Neural cell (in vitro differentiated cells): ENCODE data around the gene POLR1E.

Source experiments
- MXI1 ChIP-seq: fragments of 450-650 bp; conservative IDR thresholded peaks from 2 replicates; pipeline ENCODE4 v1.6.1; 2014; ENCODE audit warnings: antibody characterized with exemption, mild to moderate bottlenecking; ENCODE audit not compliant: poor library complexity, severe bottlenecking
- POLR2AphosphoS5 ChIP-seq: IDR thresholded peaks from 2 replicates; pipeline ENCODE4 v1.6.1; 2012
- TF ChIP-seq, protein P1 (sequence below): fragments of 450-650 bp; IDR thresholded peaks from 2 replicates; pipeline ENCODE4 v1.5.1; 2014; ENCODE audit warnings: antibody characterized with exemption, mild to moderate bottlenecking, moderate library complexity; ENCODE audit not compliant: poor library complexity, severe bottlenecking
- TF ChIP-seq, protein P2 (sequence below): IDR thresholded peaks from 2 replicates; pipeline ENCODE4 v1.6.1; 2012; ENCODE audit warnings: borderline replicate concordance

DNA sequence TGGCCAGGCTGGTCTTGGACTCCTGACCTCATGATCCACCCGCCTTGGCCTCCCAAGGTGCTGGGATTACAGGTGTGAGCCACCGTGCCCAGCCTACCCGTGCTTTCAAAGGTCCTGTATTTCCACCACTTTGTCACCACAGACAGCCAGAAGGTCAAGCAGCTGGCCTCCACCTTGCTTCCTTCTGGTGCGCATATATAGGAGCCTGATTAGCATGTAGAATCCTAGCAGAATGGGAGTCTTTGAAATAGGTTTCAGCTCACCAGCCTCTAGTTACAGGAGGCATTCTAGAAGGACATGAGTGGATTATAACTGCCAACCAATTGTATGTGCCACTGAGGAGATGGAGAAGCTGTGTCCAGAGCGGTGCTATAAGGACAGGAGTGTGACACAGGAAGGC, 18.9 kb downstream of the POLR1E start:
- TF ChIP-seq, protein P1, sequence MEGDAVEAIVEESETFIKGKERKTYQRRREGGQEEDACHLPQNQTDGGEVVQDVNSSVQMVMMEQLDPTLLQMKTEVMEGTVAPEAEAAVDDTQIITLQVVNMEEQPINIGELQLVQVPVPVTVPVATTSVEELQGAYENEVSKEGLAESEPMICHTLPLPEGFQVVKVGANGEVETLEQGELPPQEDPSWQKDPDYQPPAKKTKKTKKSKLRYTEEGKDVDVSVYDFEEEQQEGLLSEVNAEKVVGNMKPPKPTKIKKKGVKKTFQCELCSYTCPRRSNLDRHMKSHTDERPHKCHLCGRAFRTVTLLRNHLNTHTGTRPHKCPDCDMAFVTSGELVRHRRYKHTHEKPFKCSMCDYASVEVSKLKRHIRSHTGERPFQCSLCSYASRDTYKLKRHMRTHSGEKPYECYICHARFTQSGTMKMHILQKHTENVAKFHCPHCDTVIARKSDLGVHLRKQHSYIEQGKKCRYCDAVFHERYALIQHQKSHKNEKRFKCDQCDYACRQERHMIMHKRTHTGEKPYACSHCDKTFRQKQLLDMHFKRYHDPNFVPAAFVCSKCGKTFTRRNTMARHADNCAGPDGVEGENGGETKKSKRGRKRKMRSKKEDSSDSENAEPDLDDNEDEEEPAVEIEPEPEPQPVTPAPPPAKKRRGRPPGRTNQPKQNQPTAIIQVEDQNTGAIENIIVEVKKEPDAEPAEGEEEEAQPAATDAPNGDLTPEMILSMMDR: no peak
- TF ChIP-seq, protein P2, sequence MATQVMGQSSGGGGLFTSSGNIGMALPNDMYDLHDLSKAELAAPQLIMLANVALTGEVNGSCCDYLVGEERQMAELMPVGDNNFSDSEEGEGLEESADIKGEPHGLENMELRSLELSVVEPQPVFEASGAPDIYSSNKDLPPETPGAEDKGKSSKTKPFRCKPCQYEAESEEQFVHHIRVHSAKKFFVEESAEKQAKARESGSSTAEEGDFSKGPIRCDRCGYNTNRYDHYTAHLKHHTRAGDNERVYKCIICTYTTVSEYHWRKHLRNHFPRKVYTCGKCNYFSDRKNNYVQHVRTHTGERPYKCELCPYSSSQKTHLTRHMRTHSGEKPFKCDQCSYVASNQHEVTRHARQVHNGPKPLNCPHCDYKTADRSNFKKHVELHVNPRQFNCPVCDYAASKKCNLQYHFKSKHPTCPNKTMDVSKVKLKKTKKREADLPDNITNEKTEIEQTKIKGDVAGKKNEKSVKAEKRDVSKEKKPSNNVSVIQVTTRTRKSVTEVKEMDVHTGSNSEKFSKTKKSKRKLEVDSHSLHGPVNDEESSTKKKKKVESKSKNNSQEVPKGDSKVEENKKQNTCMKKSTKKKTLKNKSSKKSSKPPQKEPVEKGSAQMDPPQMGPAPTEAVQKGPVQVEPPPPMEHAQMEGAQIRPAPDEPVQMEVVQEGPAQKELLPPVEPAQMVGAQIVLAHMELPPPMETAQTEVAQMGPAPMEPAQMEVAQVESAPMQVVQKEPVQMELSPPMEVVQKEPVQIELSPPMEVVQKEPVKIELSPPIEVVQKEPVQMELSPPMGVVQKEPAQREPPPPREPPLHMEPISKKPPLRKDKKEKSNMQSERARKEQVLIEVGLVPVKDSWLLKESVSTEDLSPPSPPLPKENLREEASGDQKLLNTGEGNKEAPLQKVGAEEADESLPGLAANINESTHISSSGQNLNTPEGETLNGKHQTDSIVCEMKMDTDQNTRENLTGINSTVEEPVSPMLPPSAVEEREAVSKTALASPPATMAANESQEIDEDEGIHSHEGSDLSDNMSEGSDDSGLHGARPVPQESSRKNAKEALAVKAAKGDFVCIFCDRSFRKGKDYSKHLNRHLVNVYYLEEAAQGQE: no peak
- TF ChIP-seq MXI1 (no peak), POLR2AphosphoS5 (no peak)
